GM21825 (cell line): ENCODE measurements around the gene DTD2.
"Not testable (repeated sequence)": the region's sequence is repeated elsewhere in the genome, so short reads cannot be mapped to it uniquely, and the experiment has no call there.

ENCODE experiments used
- ATAC-seq: cut with Tn5 transposase; IDR thresholded peaks from one replicate; pipeline ENCODE4 v1.9.1; 2021; ENCODE audit warnings: mild to moderate bottlenecking, moderate library complexity; ENCODE audit not compliant: unreplicated experiment

DTD2 gene

GRCh38 chr14:31456841-31457664, at the start of gene DTD2:
DTD2 (minus strand) TSS chr14:31457506; CDS start chr14:31457393, 113 bp downstream.
- ATAC-seq, result peak; percentile 99

DNA sequence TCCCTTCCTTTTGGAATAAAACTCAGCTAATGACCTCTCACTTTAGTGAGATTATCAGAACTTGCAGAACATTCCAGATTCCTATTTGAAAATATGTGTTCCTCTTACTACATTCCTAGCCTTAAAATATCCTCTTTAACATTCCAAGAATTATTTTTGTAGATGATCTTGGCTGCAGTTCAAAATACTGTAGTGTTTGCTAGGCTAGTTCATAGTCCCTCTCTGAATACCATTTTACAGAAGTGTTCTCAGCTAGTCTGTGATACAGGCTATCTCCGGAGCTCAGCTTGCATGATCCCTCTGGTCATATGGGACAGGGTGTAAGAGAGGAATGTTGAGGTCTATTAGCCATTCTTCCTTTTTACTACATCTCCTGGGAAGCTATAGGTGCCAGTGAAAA, 48.1 kb upstream of the DTD2 start:
- no peak for ATAC-seq

GRCh38 chr14:31501870-31502269, 44.6 kb upstream of the DTD2 start:
- ATAC-seq, result no peak

DNA sequence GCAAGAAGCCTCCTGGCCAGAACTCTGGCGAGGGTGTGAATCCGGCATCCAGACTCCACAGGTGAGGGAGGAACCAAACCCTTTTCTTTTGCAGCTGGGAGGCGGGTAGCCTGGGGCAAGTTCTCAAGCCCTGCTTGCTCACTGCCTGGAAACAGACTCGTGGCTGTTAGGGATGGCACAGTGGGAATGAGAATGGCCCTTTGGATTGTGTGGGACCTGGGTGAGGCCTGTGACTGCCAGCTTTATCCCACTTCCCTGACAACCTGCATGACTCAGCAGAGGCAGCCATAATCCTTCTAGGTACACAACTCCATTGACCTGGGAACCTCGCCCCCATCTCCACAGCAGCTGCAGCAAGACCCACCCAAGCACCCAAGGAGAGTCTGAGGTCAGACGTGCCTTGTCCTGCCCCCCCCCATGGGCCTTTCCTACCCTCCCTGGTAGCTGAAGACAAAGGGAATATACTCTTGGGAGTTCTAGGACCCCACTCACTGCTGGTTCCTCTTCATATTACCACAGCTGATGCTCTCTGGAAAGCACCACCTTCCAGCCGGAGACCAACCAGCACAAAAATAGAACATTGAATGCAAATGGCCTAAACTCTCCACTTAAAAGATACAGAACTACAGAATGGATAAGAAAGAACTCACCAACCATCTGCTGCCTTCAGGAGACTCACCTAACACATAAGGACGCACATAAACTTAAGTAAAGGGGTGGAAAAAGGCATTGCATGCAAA, 35.6 kb upstream of the DTD2 start:
- ATAC-seq, result no peak

DNA sequence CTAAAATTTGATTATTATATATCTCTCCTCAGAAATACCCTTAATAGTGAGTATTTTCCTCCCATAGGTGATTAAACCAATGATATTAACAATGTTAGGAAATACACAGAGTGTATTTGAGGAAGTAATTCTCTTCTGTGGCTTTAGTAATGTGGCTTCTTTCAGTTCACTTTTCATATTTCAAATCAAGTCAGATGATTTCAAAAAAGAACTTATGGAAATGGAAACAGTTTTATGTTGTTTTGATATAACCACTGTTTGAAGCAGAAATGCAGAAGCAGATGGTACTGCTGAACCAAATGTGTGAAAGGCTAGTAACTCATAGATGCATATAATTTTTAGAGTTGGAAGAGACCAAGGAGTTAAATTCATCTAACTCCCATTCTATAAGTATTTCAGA, 32.4 kb upstream of the DTD2 start:
- ATAC-seq, result no peak

DNA sequence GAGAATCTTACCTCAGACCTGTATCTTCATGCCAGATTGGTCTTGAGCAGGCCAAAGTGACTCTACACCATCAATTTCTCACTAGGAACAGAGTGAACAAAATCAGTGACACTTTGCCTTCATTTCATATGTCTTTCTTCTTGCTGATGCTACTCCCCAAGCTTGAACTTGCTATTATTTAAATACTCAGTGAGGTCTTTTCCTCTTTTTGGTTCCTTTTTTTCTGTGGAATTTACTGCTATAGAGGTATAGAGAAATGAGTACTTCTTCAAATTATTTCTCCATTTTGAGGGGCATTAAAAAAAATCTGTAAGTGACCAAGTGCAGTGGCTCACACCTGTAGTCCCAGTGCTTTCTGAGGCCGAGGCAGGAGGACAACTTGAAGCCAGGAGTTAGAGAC, 30.6 kb upstream of the DTD2 start, which contains the start of gene GPR33:
TSS of gene GPR33 (minus strand) at position 154 of the 400 bp plus-strand sequence. CDS start 4,074 bp downstream, outside the sequence.
- no peak for ATAC-seq

DNA sequence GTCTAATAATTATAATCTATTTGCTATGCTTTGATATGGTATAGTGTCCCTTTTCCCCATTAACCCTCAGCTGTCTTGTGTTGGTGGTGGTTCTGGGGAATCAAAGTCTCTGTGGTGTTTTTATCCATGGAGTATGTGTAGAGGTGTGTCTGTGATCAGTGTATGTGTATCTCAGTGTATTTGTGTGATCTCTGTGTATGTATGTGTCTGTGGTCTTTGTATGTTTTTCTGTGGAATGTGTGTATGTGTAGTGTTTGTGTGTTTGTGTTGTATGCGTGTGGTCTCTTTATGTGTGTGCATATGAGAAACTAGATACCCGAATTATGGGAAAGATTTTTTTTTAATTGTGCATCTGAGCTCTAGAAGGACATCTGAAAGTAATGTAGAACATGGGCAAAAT, 29.5 kb upstream of the DTD2 start:
- no peak for ATAC-seq

DNA sequence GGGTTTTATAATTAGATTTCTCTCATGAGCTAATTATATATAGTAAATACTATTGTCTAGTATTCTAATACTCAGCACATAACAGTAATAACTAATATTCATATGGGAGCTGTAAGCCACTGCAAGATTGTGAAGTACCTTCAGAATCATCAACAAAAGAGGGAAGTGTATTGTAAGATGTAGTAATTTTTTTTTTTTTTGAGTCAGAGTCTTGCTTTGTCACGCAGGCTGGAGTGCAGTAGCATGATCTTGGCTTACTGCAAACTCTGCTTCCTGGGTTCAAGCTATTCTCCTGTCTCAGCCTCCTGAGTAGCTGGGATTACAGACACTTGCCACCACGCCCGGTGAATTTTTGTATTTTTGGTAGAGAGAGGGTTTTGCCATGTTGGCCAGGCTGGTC, 27.4 kb upstream of the DTD2 start:
- no peak for ATAC-seq

- no peak for ATAC-seq
These were observed 22.9 kb upstream of the DTD2 start for GRCh38 chr14:31480156-31480555.

DNA sequence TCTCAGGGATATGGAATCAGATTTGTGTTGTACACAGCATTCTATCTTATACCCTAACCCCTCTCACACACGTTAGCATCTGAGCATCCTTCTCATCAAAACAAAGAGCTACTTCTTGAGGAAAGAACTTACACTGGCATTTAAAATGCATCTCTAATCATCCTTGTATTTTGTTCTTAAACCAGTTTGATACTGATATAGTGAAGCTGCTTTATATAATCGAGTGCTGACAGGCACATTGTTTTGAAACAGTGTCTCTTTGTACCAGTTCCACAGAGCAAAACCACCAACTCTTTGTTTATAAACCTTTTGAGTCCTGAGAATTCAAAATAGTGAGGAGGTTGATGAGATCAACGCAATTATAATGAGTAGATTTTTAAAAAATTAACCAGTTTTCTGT, 21.7 kb upstream of the DTD2 start:
- ATAC-seq, result no peak

GRCh38 chr14:31477248-31477647, 19.9 kb upstream of the DTD2 start:
- no peak for ATAC-seq

GRCh38 chr14:31476131-31476866, 19.0 kb upstream of the DTD2 start:
- ATAC-seq, result no peak

DNA sequence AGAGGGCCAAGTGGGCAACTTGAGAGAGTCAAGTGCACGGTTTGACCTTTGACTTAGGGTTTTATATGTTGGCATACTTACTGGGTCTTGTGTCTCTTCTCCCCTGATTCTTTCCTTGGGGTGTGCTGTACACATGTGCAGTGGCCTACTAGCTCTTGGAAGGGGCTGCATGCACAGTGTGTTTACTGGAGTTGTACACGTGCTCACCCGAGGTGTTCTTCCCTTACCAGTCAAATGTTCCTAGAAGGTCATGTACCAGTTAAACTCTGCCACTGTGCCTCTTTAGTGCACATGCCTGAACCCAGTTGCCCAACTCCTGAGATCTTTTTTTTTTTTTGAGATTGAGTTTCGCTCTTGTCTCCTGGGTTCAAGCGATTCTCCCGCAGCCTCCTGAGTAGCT, 9.2 kb upstream of the DTD2 start:
- no peak for ATAC-seq

- ATAC-seq, result no peak
These were observed 7.8 kb upstream of the DTD2 start for GRCh38 chr14:31465111-31465510.

GRCh38 chr14:31462450-31462849, 5.1 kb upstream of the DTD2 start:
- ATAC-seq, result not testable (repeated sequence)

DNA sequence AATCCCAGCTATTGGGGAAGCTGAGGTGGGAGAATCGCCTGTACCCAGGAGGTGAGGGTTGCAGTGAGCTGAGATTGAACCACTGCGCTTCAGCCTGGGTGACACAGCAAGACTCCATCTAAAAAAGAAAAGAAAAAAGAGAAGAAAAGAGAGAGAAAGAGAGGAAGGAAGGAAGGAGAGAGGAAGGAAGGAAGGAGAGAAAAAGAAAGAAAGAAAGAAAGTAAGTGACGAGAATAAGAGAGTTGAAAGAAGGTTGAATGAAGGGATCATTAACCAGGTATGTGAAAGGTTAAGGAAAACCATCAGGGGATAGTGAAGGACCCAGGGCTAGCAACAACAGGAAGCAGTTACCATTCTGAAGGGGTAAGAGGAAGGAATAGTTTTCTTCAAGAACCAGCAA, 4.2 kb upstream of the DTD2 start:
- no peak for ATAC-seq

- no peak for ATAC-seq
These were observed 656 bp upstream of the DTD2 start for GRCh38 chr14:31457665-31458659.

- ATAC-seq, result no peak
These were observed 7.2 kb downstream of the DTD2 start for GRCh38 chr14:31449971-31450610.

DNA sequence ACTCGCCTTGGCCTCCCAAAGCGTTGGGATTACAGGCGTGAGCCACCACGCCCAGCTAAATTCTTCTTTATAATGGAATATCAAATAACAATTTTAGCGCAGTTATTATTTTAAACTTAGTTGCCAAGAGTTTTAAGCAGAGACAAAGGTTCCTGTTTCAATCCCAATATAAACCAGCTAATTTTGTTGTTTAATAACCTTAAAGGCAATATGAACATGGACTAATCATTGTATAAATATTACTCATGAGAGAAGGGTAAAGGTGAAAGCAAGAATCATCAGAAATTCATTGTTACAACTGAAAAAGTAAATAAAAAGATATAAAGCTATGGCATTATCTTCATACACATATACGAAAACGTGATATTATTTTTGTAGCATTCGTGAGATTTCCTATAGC, 8.2 kb downstream of the DTD2 start:
- ATAC-seq, result no peak

GRCh38 chr14:31445703-31446102, 11.6 kb downstream of the DTD2 start:
- no peak for ATAC-seq
